Natural killer cell (primary cell): ENCODE measurements around the gene ZNF236. TPM values are rescaled to one million over a fixed set of nuclear protein-coding genes. Genes with fewer than 3 reads are reported as not detected.

ENCODE experiments used
- ATAC-seq, 3 donors: fragments of 150-1000 bp in 2 of 3; fragments of 200-7000 bp in 1 of 3; cut with Tn5 transposase; 1 replicate in 1 of 3; 2 replicates in 2 of 3; pipeline ENCODE4 v1.10.0; 2021; ENCODE audit warnings: mild to moderate bottlenecking in 2 of 3, moderate library complexity in 2 of 3
- DNase-seq, 2 donors: peaks; one replicate each; pipeline versions ENCODE4 v3.0.0 to v3.0.0-alpha.2; 2013 to 2021; ENCODE audit warnings: mixed read lengths in 1 of 2
- H3K27ac ChIP-seq: one replicate; pipeline ENCODE4 v1.5.1; 2013; ENCODE audit warnings: mild to moderate bottlenecking, low read length
- H3K27me3 ChIP-seq: one replicate; pipeline ENCODE4 v1.6.1; 2013; ENCODE audit warnings: low read length; ENCODE audit not compliant: control insufficient read depth, insufficient read depth
- H3K36me3 ChIP-seq: one replicate; pipeline ENCODE4 v1.6.1; 2013; ENCODE audit warnings: low read length; ENCODE audit not compliant: control insufficient read depth, insufficient read depth
- H3K4me1 ChIP-seq: one replicate; pipeline ENCODE4 v1.6.1; 2013; ENCODE audit warnings: low read length; ENCODE audit not compliant: control insufficient read depth, insufficient read depth
- H3K4me3 ChIP-seq: one replicate; pipeline ENCODE4 v1.5.1; 2013; ENCODE audit warnings: low read length
- H3K9me3 ChIP-seq: one replicate; pipeline ENCODE4 v1.6.1; 2013; ENCODE audit warnings: low read length; ENCODE audit not compliant: control insufficient read depth, insufficient read depth
- H3K27ac Mint-ChIP-seq, 2 donors: one replicate each; pipeline ENCODE4 v1.8.0; 2022; ENCODE audit warnings: mild to moderate bottlenecking in 2 of 2, mixed read lengths in 2 of 2, moderate library complexity in 1 of 2
- H3K27me3 Mint-ChIP-seq, 2 donors: one replicate each; pipeline ENCODE4 v1.8.0; 2022; ENCODE audit warnings: low read depth in 2 of 2, mixed read lengths in 2 of 2
- H3K36me3 Mint-ChIP-seq: one replicate; pipeline ENCODE4 v1.8.0; 2022; ENCODE audit warnings: mixed read lengths
- H3K4me1 Mint-ChIP-seq, 2 donors: one replicate each; pipeline ENCODE4 v1.8.0; 2022; ENCODE audit warnings: mixed read lengths in 2 of 2
- H3K4me3 Mint-ChIP-seq: one replicate; pipeline ENCODE4 v1.8.0; 2022; ENCODE audit warnings: mild to moderate bottlenecking, moderate library complexity, mixed read lengths
- H3K9me3 Mint-ChIP-seq, 2 donors: one replicate each; pipeline ENCODE4 v1.8.0; 2022; ENCODE audit warnings: mixed read lengths in 2 of 2
- WGBS: methylation state at CpG from one replicate; pipeline ENCODE4 v1.1.7; 2013; ENCODE audit warnings: missing lambda C conversion rate; ENCODE audit not compliant: insufficient coverage; 5-methylcytosine and 5-hydroxymethylcytosine counted together
- intact Hi-C: fragments of 100-400 bp; cut with micrococcal nuclease; formaldehyde crosslinking; loops from one replicate; pipeline ENCODE4 v1.14.2; 2022
- total RNA-seq, 4 donors: library from RNA; stranded (reverse); fragments of 120-200 nt in 1 of 4; gene quantifications; one replicate each; pipeline versions ENCODE4 v1.2.3 to v1.2.4, GENCODE V29; 2013 to 2022
- TF ChIP-seq, protein P1 (sequence below): fragments of 200-600 bp; IDR thresholded peaks from one replicate; pipeline ENCODE4 v1.8.0; 2022; ENCODE audit warnings: antibody characterized with exemption

The ZNF236 gene
- total RNA-seq, 3 donors from 2014 or later (not counting 1 experiment from before 2014, with no cell fraction given): 35.1 to 42.2 (median 39.7) TPM

- Histone ChIP-seq H3K4me1 (no peaks in the 10 kb centered on the region), H3K27me3 (no peaks in the 10 kb centered on the region), H3K4me3 (no peak overlapping the region), H3K27ac (no peak overlapping the region), H3K36me3 (peaks cover 85% of the 10 kb centered on the region), H3K9me3 (no peaks in the 10 kb centered on the region)
- Mint-ChIP-seq H3K9me3 (no peaks in the 10 kb centered on the region), H3K4me1 (no peaks in the 10 kb centered on the region), H3K27ac (no peak overlapping the region), H3K27me3 (no peaks in the 10 kb centered on the region), H3K36me3 (peaks cover 40% of the 10 kb centered on the region), H3K4me3 (no peak overlapping the region)
- DNase-seq (no peak), ATAC-seq (no peak)
- WGBS: 71% methylated on average over 4 of the region's 5 CpGs
- intact Hi-C loops: no loop called here
- TF ChIP-seq, protein P1, sequence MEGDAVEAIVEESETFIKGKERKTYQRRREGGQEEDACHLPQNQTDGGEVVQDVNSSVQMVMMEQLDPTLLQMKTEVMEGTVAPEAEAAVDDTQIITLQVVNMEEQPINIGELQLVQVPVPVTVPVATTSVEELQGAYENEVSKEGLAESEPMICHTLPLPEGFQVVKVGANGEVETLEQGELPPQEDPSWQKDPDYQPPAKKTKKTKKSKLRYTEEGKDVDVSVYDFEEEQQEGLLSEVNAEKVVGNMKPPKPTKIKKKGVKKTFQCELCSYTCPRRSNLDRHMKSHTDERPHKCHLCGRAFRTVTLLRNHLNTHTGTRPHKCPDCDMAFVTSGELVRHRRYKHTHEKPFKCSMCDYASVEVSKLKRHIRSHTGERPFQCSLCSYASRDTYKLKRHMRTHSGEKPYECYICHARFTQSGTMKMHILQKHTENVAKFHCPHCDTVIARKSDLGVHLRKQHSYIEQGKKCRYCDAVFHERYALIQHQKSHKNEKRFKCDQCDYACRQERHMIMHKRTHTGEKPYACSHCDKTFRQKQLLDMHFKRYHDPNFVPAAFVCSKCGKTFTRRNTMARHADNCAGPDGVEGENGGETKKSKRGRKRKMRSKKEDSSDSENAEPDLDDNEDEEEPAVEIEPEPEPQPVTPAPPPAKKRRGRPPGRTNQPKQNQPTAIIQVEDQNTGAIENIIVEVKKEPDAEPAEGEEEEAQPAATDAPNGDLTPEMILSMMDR: no peak
Measured at GRCh38 chr18:76915456-76915855, 93.1 kb downstream of the ZNF236 start.

GRCh38 chr18:76920974-76921373, 98.6 kb downstream of the ZNF236 start:
- H3K4me1 Mint-ChIP-seq: peaks cover 8 to 9% of the 10 kb centered on the region in 2 donors
- Histone ChIP-seq H3K4me3 (no peak overlapping the region), H3K27me3 (no peaks in the 10 kb centered on the region), H3K4me1 (no peaks in the 10 kb centered on the region), H3K27ac (no peak overlapping the region), H3K9me3 (no peaks in the 10 kb centered on the region), H3K36me3 (peaks cover 74% of the 10 kb centered on the region)
- intact Hi-C loops: no loop called here
- TF ChIP-seq, protein P1: no peak
- peaks cover 18% of the 10 kb centered on the region for H3K36me3 Mint-ChIP-seq
- ATAC-seq (no peak), DNase-seq (no peak)
- no peak overlapping the region for H3K4me3 Mint-ChIP-seq
- no peak overlapping the region for H3K27ac Mint-ChIP-seq
- H3K9me3 Mint-ChIP-seq: no peaks in the 10 kb centered on the region
- no peaks in the 10 kb centered on the region for H3K27me3 Mint-ChIP-seq
- WGBS: 86% methylated on average over 5 of the region's 5 CpGs

DNA sequence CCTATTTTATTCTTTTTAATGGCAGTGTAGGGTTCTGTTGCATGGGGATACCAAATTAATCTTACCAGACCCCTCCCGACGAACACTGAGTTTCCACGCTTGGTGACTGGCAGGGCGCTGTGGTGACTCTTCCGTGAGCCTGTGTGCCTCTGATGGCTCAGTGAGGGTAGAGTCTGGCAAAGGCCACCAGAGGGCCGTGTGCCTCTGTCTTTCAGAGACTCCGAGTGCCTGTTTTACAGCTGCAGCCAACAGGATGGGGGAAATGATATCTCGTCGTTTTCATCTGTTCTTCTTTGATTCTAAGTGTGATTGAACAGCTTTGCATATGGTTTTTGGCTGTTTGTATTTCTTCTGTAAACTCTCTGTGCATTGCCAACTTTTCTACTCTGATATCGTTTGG, 99.8 kb downstream of the ZNF236 start:
- DNase-seq (peak; percentile 31 to 76), ATAC-seq (peak; percentile 88 to 100 (median 99))
- Mint-ChIP-seq H3K4me1 (peaks cover 8 to 15% of the 10 kb centered on the region in 2 donors), H3K9me3 (no peaks in the 10 kb centered on the region), H3K27ac (no peak overlapping the region), H3K27me3 (no peaks in the 10 kb centered on the region), H3K4me3 (no peak overlapping the region), H3K36me3 (peaks cover 14% of the 10 kb centered on the region)
- no peak overlapping the region for H3K4me3 ChIP-seq
- intact Hi-C loops: loop anchor here (1.0 kb wide), 2 partner anchors 61 to 724 kb away; no protein-coding TSS in a partner anchor
- no peaks in the 10 kb centered on the region for H3K4me1 ChIP-seq
- no peaks in the 10 kb centered on the region for H3K9me3 ChIP-seq
- TF ChIP-seq, protein P1: peak; percentile 68
- H3K36me3 ChIP-seq: peaks cover 68% of the 10 kb centered on the region
- H3K27me3 ChIP-seq: no peaks in the 10 kb centered on the region
- WGBS: 20% methylated on average over 10 of the region's 10 CpGs
- H3K27ac ChIP-seq: no peak overlapping the region

DNA sequence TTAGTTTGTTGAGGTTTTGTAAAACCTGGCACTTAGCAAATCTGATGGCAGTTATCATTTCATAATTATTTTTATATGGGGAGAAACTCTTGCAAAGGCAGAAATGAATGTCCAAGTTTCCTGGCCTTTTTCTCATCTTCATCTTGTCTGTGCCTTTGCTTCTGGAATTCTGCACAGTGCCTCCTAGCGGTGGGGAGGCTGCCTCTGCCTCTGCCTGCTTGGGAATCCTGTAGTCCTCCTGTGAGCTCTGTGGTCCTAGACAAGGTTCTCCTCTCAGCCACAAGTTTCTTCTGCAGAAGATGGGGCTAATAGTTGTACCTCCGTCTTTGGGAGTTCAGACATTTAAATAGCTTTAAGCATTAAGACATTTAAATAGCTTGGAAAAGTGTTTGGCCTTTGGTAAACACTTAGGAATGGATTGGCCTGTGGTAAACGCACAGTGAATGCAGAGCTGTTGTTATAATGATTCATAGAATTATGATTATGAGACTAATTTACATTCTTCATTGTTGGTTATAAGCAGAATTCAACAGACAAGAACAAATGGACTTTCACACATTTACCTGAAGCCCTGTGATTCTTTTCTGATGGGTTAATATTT, 101.2 kb downstream of the ZNF236 start:
- H3K27ac ChIP-seq: no peak overlapping the region
- no peak for DNase-seq
- peaks cover 70% of the 10 kb centered on the region for H3K36me3 ChIP-seq
- ATAC-seq: no peak
- 95% methylated on average over 3 of the region's 3 CpGs for WGBS
- H3K27me3 ChIP-seq: no peaks in the 10 kb centered on the region
- peaks cover 8 to 15% of the 10 kb centered on the region in 2 donors for H3K4me1 Mint-ChIP-seq
- H3K36me3 Mint-ChIP-seq: peaks cover 15% of the 10 kb centered on the region
- H3K27ac Mint-ChIP-seq: no peak overlapping the region
- intact Hi-C loops: no loop called here
- H3K27me3 Mint-ChIP-seq: no peaks in the 10 kb centered on the region
- TF ChIP-seq, protein P1: no peak
- no peaks in the 10 kb centered on the region for H3K4me1 ChIP-seq
- no peak overlapping the region for H3K4me3 ChIP-seq
- H3K9me3 Mint-ChIP-seq: no peaks in the 10 kb centered on the region
- H3K9me3 ChIP-seq: no peaks in the 10 kb centered on the region
- no peak overlapping the region for H3K4me3 Mint-ChIP-seq
